SK-N-SH (cell line): ENCODE results near the gene CXorf49.
"Not testable (repeated sequence)": the region's sequence is repeated elsewhere in the genome, so short reads cannot be mapped to it uniquely, and the experiment has no call there.

Experiments used
- EP300 ChIP-seq, 2 experiments: IDR thresholded peaks; 2 replicates each; pipeline versions ENCODE4 v1.4.0 to v1.6.1; 2012; ENCODE audit warnings: borderline replicate concordance in 1 of 2, low read depth in 1 of 2, low read length in 1 of 2
- NRF1 ChIP-seq: IDR thresholded peaks from 2 replicates; pipeline ENCODE4 v1.6.1; 2012; ENCODE audit warnings: low read depth, mild to moderate bottlenecking, low read length
- POLR2AphosphoS5 ChIP-seq: IDR thresholded peaks from 2 replicates; pipeline ENCODE4 v1.6.1; 2012; ENCODE audit warnings: low read depth, low read length
- TAF1 ChIP-seq: IDR thresholded peaks from 2 replicates; pipeline ENCODE4 v1.6.1; 2012; ENCODE audit warnings: low read depth, mild to moderate bottlenecking, low read length, moderate library complexity, borderline replicate concordance
- TF ChIP-seq, protein P1 (sequence below): fragments of 200-600 bp; sonication (generic); IDR thresholded peaks from 2 replicates; pipeline ENCODE4 v1.6.1; 2017; ENCODE audit warnings: antibody characterized with exemption, mild to moderate bottlenecking, moderate library complexity

GRCh38 chrX:71765613-71766012 lies 47.5 kb upstream of the CXorf49 start:
- not testable (repeated sequence) for TF ChIP-seq NRF1; POLR2AphosphoS5; TAF1; EP300 (IDR thresholded peaks at IDR 0.05; ENCODE audit: borderline replicate concordance in 1 of 2, low read depth in 1 of 2, low read length in 1 of 2)
- TF ChIP-seq, protein P1, sequence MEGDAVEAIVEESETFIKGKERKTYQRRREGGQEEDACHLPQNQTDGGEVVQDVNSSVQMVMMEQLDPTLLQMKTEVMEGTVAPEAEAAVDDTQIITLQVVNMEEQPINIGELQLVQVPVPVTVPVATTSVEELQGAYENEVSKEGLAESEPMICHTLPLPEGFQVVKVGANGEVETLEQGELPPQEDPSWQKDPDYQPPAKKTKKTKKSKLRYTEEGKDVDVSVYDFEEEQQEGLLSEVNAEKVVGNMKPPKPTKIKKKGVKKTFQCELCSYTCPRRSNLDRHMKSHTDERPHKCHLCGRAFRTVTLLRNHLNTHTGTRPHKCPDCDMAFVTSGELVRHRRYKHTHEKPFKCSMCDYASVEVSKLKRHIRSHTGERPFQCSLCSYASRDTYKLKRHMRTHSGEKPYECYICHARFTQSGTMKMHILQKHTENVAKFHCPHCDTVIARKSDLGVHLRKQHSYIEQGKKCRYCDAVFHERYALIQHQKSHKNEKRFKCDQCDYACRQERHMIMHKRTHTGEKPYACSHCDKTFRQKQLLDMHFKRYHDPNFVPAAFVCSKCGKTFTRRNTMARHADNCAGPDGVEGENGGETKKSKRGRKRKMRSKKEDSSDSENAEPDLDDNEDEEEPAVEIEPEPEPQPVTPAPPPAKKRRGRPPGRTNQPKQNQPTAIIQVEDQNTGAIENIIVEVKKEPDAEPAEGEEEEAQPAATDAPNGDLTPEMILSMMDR, result not testable (repeated sequence)
